HUES64 (cell line): ENCODE results near the gene DUSP16.

Experiments
- H3K27ac ChIP-seq: 2 replicates; pipeline ENCODE4 v1.7.0; 2013; ENCODE audit warnings: low read depth, low read length, inconsistent platforms
- H3K27me3 ChIP-seq: 2 replicates; pipeline ENCODE4 v1.6.1; 2013; ENCODE audit warnings: mild to moderate bottlenecking, low read length; ENCODE audit not compliant: insufficient read depth
- H3K36me3 ChIP-seq: 2 replicates; pipeline ENCODE4 v1.6.1; 2013; ENCODE audit warnings: mild to moderate bottlenecking, low read length; ENCODE audit not compliant: insufficient read depth
- H3K4me1 ChIP-seq: 2 replicates; pipeline ENCODE4 v1.6.1; 2013; ENCODE audit warnings: mild to moderate bottlenecking, low read length, moderate library complexity; ENCODE audit not compliant: insufficient read depth
- H3K4me3 ChIP-seq: 2 replicates; pipeline ENCODE4 v1.5.1; 2013; ENCODE audit warnings: mild to moderate bottlenecking, low read length, moderate library complexity
- H3K9ac ChIP-seq: 2 replicates; pipeline ENCODE4 v1.6.1; 2013; ENCODE audit warnings: mild to moderate bottlenecking, low read depth, low read length
- H3K9me3 ChIP-seq: 2 replicates; pipeline ENCODE4 v1.6.1; 2013; ENCODE audit warnings: low read depth, low read length; ENCODE audit not compliant: insufficient read depth
- WGBS: fragments of 150-250, 120-280 bp; methylation state at CpG from one replicate; pipeline ENCODE4 v1.1.7; 2013; ENCODE audit warnings: missing lambda C conversion rate; 5-methylcytosine and 5-hydroxymethylcytosine counted together

DUSP16 gene

GRCh38 chr12:12488823-12489550 lies 73.7 kb downstream of the DUSP16 start:
- H3K27ac ChIP-seq, result no peak overlapping the region
- H3K4me3 ChIP-seq, result no peak overlapping the region
- no peak overlapping the region for H3K9ac ChIP-seq
- no peaks in the 10 kb centered on the region for H3K27me3 ChIP-seq
- H3K36me3 ChIP-seq, result peaks cover 29% of the 10 kb centered on the region
- H3K4me1 ChIP-seq, result no peaks in the 10 kb centered on the region
- WGBS, result 96% methylated on average over 7 of the region's 8 CpGs
- no peaks in the 10 kb centered on the region for H3K9me3 ChIP-seq

GRCh38 chr12:12488296-12488695 lies 74.4 kb downstream of the DUSP16 start:
- Histone ChIP-seq H3K4me3 (no peak overlapping the region), H3K27me3 (no peaks in the 10 kb centered on the region), H3K36me3 (peaks cover 29% of the 10 kb centered on the region), H3K4me1 (no peaks in the 10 kb centered on the region), H3K9ac (no peak overlapping the region), H3K27ac (no peak overlapping the region), H3K9me3 (no peaks in the 10 kb centered on the region)
- 94% methylated on average over 4 of the region's 4 CpGs for WGBS

- H3K36me3 ChIP-seq, result peaks cover 27% of the 10 kb centered on the region
- 92% methylated on average over 6 of the region's 6 CpGs for WGBS
- no peak overlapping the region for H3K4me3 ChIP-seq
Measured at GRCh38 chr12:12487490-12487889, 75.2 kb downstream of the DUSP16 start.

GRCh38 chr12:12486661-12487240 lies 75.9 kb downstream of the DUSP16 start:
- WGBS, result 96% methylated on average over 6 of the region's 6 CpGs
- Histone ChIP-seq H3K9ac (no peak overlapping the region), H3K36me3 (peaks cover 27% of the 10 kb centered on the region), H3K4me3 (no peak overlapping the region), H3K9me3 (no peaks in the 10 kb centered on the region), H3K4me1 (no peaks in the 10 kb centered on the region; the same call in 1 of the 2 replicates), H3K27ac (no peak overlapping the region), H3K27me3 (no peaks in the 10 kb centered on the region)

More at GRCh38 chr12:12487490-12487889, 75.2 kb downstream of the DUSP16 start:
- no peak overlapping the region for H3K27ac ChIP-seq
- H3K9me3 ChIP-seq, result no peaks in the 10 kb centered on the region
- no peaks in the 10 kb centered on the region for H3K27me3 ChIP-seq
- no peak overlapping the region for H3K9ac ChIP-seq
- no peaks in the 10 kb centered on the region; the same call in 1 of the 2 replicates for H3K4me1 ChIP-seq

GRCh38 chr12:12483438-12483837 lies 79.2 kb downstream of the DUSP16 start:
- peaks cover 43% of the 10 kb centered on the region for H3K36me3 ChIP-seq
- no peaks in the 10 kb centered on the region for H3K9me3 ChIP-seq
- H3K27me3 ChIP-seq, result no peaks in the 10 kb centered on the region
- WGBS, result 94% methylated on average over 3 of the region's 3 CpGs
- no peak overlapping the region for H3K4me3 ChIP-seq
- no peaks in the 10 kb centered on the region; the same call in 1 of the 2 replicates for H3K4me1 ChIP-seq
- no peak overlapping the region for H3K27ac ChIP-seq
- H3K9ac ChIP-seq, result no peak overlapping the region

- no peaks in the 10 kb centered on the region for H3K27me3 ChIP-seq
- no peak overlapping the region for H3K4me3 ChIP-seq
- H3K36me3 ChIP-seq, result peaks cover 43% of the 10 kb centered on the region
- H3K9ac ChIP-seq, result no peak overlapping the region
- no peaks in the 10 kb centered on the region for H3K9me3 ChIP-seq
- 88% methylated on average over 6 of the region's 6 CpGs for WGBS
- H3K27ac ChIP-seq, result no peak overlapping the region
- H3K4me1 ChIP-seq, result no peaks in the 10 kb centered on the region; the same call in 1 of the 2 replicates
Measured at GRCh38 chr12:12482959-12483358, 79.7 kb downstream of the DUSP16 start.

- no peaks in the 10 kb centered on the region; the same call in 1 of the 2 replicates for H3K4me1 ChIP-seq
- no peak overlapping the region for H3K9ac ChIP-seq
- no peak overlapping the region for H3K27ac ChIP-seq
- H3K36me3 ChIP-seq, result peaks cover 48% of the 10 kb centered on the region
- H3K9me3 ChIP-seq, result no peaks in the 10 kb centered on the region
- H3K27me3 ChIP-seq, result no peaks in the 10 kb centered on the region
- H3K4me3 ChIP-seq, result no peak overlapping the region
- WGBS, result 97% methylated on average over 6 of the region's 6 CpGs
Measured at GRCh38 chr12:12482150-12482761, 80.4 kb downstream of the DUSP16 start.

- no peaks in the 10 kb centered on the region for H3K9me3 ChIP-seq
- H3K4me1 ChIP-seq, result no peaks in the 10 kb centered on the region; the same call in 1 of the 2 replicates
- H3K4me3 ChIP-seq, result no peak overlapping the region
- WGBS, result 90% methylated on average over 2 of the region's 2 CpGs
- H3K36me3 ChIP-seq, result peaks cover 50% of the 10 kb centered on the region
- no peak overlapping the region for H3K27ac ChIP-seq
- H3K27me3 ChIP-seq, result no peaks in the 10 kb centered on the region
- no peak overlapping the region for H3K9ac ChIP-seq
Measured at GRCh38 chr12:12481631-12482030, 81.0 kb downstream of the DUSP16 start.

GRCh38 chr12:12480074-12480473 lies 82.6 kb downstream of the DUSP16 start:
- Histone ChIP-seq H3K36me3 (peaks cover 53% of the 10 kb centered on the region), H3K4me1 (no peaks in the 10 kb centered on the region; the same call in 1 of the 2 replicates), H3K9ac (no peak overlapping the region), H3K27ac (no peak overlapping the region), H3K9me3 (no peaks in the 10 kb centered on the region), H3K4me3 (no peak overlapping the region), H3K27me3 (no peaks in the 10 kb centered on the region)
- over 99% methylated on average over 5 of the region's 5 CpGs for WGBS

GRCh38 chr12:12477532-12477890 lies 85.2 kb downstream of the DUSP16 start:
- H3K9ac ChIP-seq, result no peak overlapping the region
- no peak overlapping the region for H3K27ac ChIP-seq
- no peaks in the 10 kb centered on the region for H3K4me1 ChIP-seq
- H3K4me3 ChIP-seq, result no peak overlapping the region
- WGBS, result 96% methylated on average over 14 of the region's 14 CpGs
- H3K9me3 ChIP-seq, result no peaks in the 10 kb centered on the region
- no peaks in the 10 kb centered on the region for H3K27me3 ChIP-seq
- H3K36me3 ChIP-seq, result peaks cover 49% of the 10 kb centered on the region

GRCh38 chr12:12476857-12477531 lies 85.7 kb downstream of the DUSP16 start:
- Histone ChIP-seq H3K27ac (no peak overlapping the region), H3K9ac (no peak overlapping the region), H3K4me1 (no peaks in the 10 kb centered on the region), H3K9me3 (no peaks in the 10 kb centered on the region), H3K4me3 (no peak overlapping the region), H3K27me3 (no peaks in the 10 kb centered on the region), H3K36me3 (peaks cover 49% of the 10 kb centered on the region)
- WGBS, result 94% methylated on average over 21 of the region's 21 CpGs
